Endodermal cell (in vitro differentiated cells): ENCODE data around the gene ZNF365. TPM values are rescaled to one million over a fixed set of nuclear protein-coding genes. Genes with fewer than 3 reads are reported as not detected.

Source experiments
- DNase-seq: peaks from one replicate; pipeline ENCODE4 v3.0.0-alpha.2; 2017
- H3K27ac ChIP-seq: 2 replicates; pipeline ENCODE4 v1.5.1; 2013; ENCODE audit warnings: mild to moderate bottlenecking, low read depth, low read length, moderate library complexity
- H3K27me3 ChIP-seq: 2 replicates; pipeline ENCODE4 v1.6.1; 2013; ENCODE audit warnings: mild to moderate bottlenecking, low read length, moderate library complexity; ENCODE audit not compliant: insufficient read depth, control insufficient read depth, poor library complexity, severe bottlenecking
- H3K36me3 ChIP-seq: 2 replicates; pipeline ENCODE4 v1.7.0; 2013; ENCODE audit warnings: mild to moderate bottlenecking, low read length, moderate library complexity; ENCODE audit not compliant: control insufficient read depth, insufficient read depth
- H3K4me1 ChIP-seq: one replicate; pipeline ENCODE4 v1.7.0; 2013; ENCODE audit warnings: low read length; ENCODE audit not compliant: control insufficient read depth, insufficient read depth
- H3K4me3 ChIP-seq: 2 replicates; pipeline ENCODE4 v1.5.1; 2013; ENCODE audit warnings: mild to moderate bottlenecking, low read length, moderate library complexity
- H3K9ac ChIP-seq: 2 replicates; pipeline ENCODE4 v1.6.1; 2013; ENCODE audit warnings: mild to moderate bottlenecking, low read length, moderate library complexity; ENCODE audit not compliant: poor library complexity, severe bottlenecking; ENCODE audit errors: extremely low read depth
- H3K9me3 ChIP-seq: 2 replicates; pipeline ENCODE4 v1.6.1; 2013; ENCODE audit warnings: mild to moderate bottlenecking, low read length, moderate library complexity; ENCODE audit not compliant: control insufficient read depth
- H3K27ac Mint-ChIP-seq: 2 replicates; pipeline ENCODE4 v1.8.0; 2020; ENCODE audit warnings: mixed read lengths
- H3K27me3 Mint-ChIP-seq: 2 replicates; pipeline ENCODE4 v1.8.0; 2021; ENCODE audit warnings: mild to moderate bottlenecking, mixed read lengths; ENCODE audit not compliant: insufficient read depth
- H3K36me3 Mint-ChIP-seq: 2 replicates; pipeline ENCODE4 v1.8.0; 2020; ENCODE audit warnings: low read depth, mixed read lengths
- H3K4me1 Mint-ChIP-seq: 2 replicates; pipeline ENCODE4 v1.8.0; 2020; ENCODE audit warnings: mixed read lengths
- H3K4me3 Mint-ChIP-seq: 2 replicates; pipeline ENCODE4 v1.8.0; 2020; ENCODE audit warnings: mild to moderate bottlenecking, moderate library complexity, mixed read lengths
- H3K9me3 Mint-ChIP-seq: 2 replicates; pipeline ENCODE4 v1.8.0; 2020; ENCODE audit warnings: mild to moderate bottlenecking, mixed read lengths
- WGBS, 2 experiments: methylation state at CpG; one replicate each; pipeline versions ENCODE4 v1.1.5 to v1.1.7; 2013; ENCODE audit warnings: missing lambda C conversion rate in 2 of 2, mixed read lengths in 1 of 2; ENCODE audit not compliant: insufficient coverage in 1 of 2, insufficient read length in 1 of 2; 5-methylcytosine and 5-hydroxymethylcytosine counted together
- total RNA-seq, 2 donors: library from RNA; stranded (reverse); fragmentation: NEBNext Ultra II Directional in 1 of 2; extraction: Animal tissue kit (Norgen Biotek cat#: 25700) in 1 of 2; gene quantifications; 2 replicates in 1 of 2; 3 replicates in 1 of 2; pipeline ENCODE4 v1.2.1, GENCODE V29; 2021
- TF ChIP-seq, protein P1 (sequence below): fragments of 200-600 bp; sonication (generic); conservative IDR thresholded peaks from 2 replicates; pipeline ENCODE4 v1.5.0; 2021; ENCODE audit warnings: antibody characterized with exemption, mild to moderate bottlenecking

Gene ZNF365
- total RNA-seq, 2 donors from 2014 or later: 0.31 TPM; not detected in 1

- no peak overlapping the region for H3K27ac Mint-ChIP-seq
- H3K27me3 Mint-ChIP-seq: no peaks in the 10 kb centered on the region
- H3K27ac ChIP-seq: no peak overlapping the region
- H3K36me3 ChIP-seq: no peaks in the 10 kb centered on the region
- H3K4me3 Mint-ChIP-seq: no peak overlapping the region
- H3K9me3 Mint-ChIP-seq: no peaks in the 10 kb centered on the region
- no peaks in the 10 kb centered on the region for H3K27me3 ChIP-seq
- H3K9me3 ChIP-seq: no peaks in the 10 kb centered on the region
- H3K36me3 Mint-ChIP-seq: no peaks in the 10 kb centered on the region
- H3K9ac ChIP-seq: no peak overlapping the region
- no peaks in the 10 kb centered on the region for H3K4me1 ChIP-seq
- H3K4me3 ChIP-seq: no peak overlapping the region
- TF ChIP-seq, protein P1, sequence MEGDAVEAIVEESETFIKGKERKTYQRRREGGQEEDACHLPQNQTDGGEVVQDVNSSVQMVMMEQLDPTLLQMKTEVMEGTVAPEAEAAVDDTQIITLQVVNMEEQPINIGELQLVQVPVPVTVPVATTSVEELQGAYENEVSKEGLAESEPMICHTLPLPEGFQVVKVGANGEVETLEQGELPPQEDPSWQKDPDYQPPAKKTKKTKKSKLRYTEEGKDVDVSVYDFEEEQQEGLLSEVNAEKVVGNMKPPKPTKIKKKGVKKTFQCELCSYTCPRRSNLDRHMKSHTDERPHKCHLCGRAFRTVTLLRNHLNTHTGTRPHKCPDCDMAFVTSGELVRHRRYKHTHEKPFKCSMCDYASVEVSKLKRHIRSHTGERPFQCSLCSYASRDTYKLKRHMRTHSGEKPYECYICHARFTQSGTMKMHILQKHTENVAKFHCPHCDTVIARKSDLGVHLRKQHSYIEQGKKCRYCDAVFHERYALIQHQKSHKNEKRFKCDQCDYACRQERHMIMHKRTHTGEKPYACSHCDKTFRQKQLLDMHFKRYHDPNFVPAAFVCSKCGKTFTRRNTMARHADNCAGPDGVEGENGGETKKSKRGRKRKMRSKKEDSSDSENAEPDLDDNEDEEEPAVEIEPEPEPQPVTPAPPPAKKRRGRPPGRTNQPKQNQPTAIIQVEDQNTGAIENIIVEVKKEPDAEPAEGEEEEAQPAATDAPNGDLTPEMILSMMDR: no peak
- WGBS, 2 experiments: 88 to 93% methylated on average over 3 to 6 of the region's 6 CpGs
- H3K4me1 Mint-ChIP-seq: no peaks in the 10 kb centered on the region
- no peak for DNase-seq
Measured at GRCh38 chr10:62450912-62451610, 76.9 kb downstream of the ZNF365 start.

GRCh38 chr10:62451611-62451975 lies 77.4 kb downstream of the ZNF365 start:
- Mint-ChIP-seq H3K4me1 (no peaks in the 10 kb centered on the region), H3K27ac (no peak overlapping the region), H3K36me3 (no peaks in the 10 kb centered on the region), H3K9me3 (no peaks in the 10 kb centered on the region), H3K4me3 (no peak overlapping the region), H3K27me3 (no peaks in the 10 kb centered on the region)
- Histone ChIP-seq H3K36me3 (no peaks in the 10 kb centered on the region), H3K27ac (no peak overlapping the region), H3K4me3 (no peak overlapping the region), H3K9ac (no peak overlapping the region), H3K27me3 (no peaks in the 10 kb centered on the region), H3K4me1 (no peaks in the 10 kb centered on the region), H3K9me3 (no peaks in the 10 kb centered on the region)
- TF ChIP-seq, protein P1: no peak
- 88% methylated on average over 2 of the region's 2 CpGs; no CpG with 5 or more reads in 1 of the 2 experiments for WGBS, 2 experiments
- DNase-seq: no peak

Other genes with a start within 250 kb of the ZNF365 start
- gene RTKN2, start 105.5 kb upstream of the ZNF365 start, total RNA-seq: 10 to 100 TPM; 11.5 to 19.1 TPM